Thoracic aorta endothelial cell (primary cell): Measurements from ENCODE around the gene GID4. TPM values are rescaled to one million over a fixed set of nuclear protein-coding genes. Genes with fewer than 3 reads are reported as not detected.

Experiments
- total RNA-seq: library from RNA; depleted of rRNA; stranded (reverse); fragments of >200 nt; gene quantifications from 2 replicates; pipeline ENCODE4 v1.2.3, GENCODE V29; 2012

Gene GID4
- total RNA-seq = 8.1 and 11.2 TPM in 2 replicates

GRCh38 chr17:18038861-18039534 lies at the start of gene GID4, which contains the start of gene ATPAF2:
Gene GID4, plus strand, starts transcription at chr17:18039408. Its CDS starts 57 bp downstream, at chr17:18039465.
Gene ATPAF2, minus strand, starts transcription at chr17:18039168. Its CDS starts 155 bp downstream, at chr17:18039013.

GRCh38 chr17:18087610-18088491 lies 48.6 kb downstream of the GID4 start, which contains the start of gene DRG2:
Gene DRG2, plus strand, starts transcription at chr17:18087948. Its CDS starts 76 bp downstream, at chr17:18088024.

GRCh38 chr17:18108401-18109312 lies 69.4 kb downstream of the GID4 start, which contains the start of gene MYO15A:
Gene MYO15A, plus strand, starts transcription at chr17:18108756. Its CDS starts 10,045 bp downstream, at chr17:18118801.

Other genes with a start within 250 kb of the GID4 start
- 38.3 and 49.1 TPM in 2 replicates for gene SREBF1, start 202.4 kb upstream of the GID4 start, total RNA-seq
- gene TOM1L2, start 67.0 kb upstream of the GID4 start, total RNA-seq = 28.6 and 42.4 TPM in 2 replicates
- 1.3 and 1.9 TPM in 2 replicates for gene DRC3, start 66.5 kb upstream of the GID4 start, total RNA-seq
- 20.1 and 23.1 TPM in 2 replicates for gene ATPAF2, start 240 bp upstream of the GID4 start, total RNA-seq
- gene DRG2, start 48.5 kb downstream of the GID4 start, total RNA-seq = 36.6 and 47.3 TPM in 2 replicates
- gene MYO15A, start 69.3 kb downstream of the GID4 start, total RNA-seq = 0.22 and 0.27 TPM in 2 replicates
- 100 and 115 TPM in 2 replicates for gene ALKBH5, start 144.4 kb downstream of the GID4 start, total RNA-seq
- 33.8 and 38.3 TPM in 2 replicates for gene LLGL1, start 186.2 kb downstream of the GID4 start, total RNA-seq
- gene FLII, start 219.3 kb downstream of the GID4 start, total RNA-seq = 253 and 319 TPM in 2 replicates
- 7.8 and 8.0 TPM in 2 replicates for gene MIEF2, start 221.3 kb downstream of the GID4 start, total RNA-seq